ENCODE data around the gene CHSY1. TPM values are rescaled to one million over a fixed set of nuclear protein-coding genes. Genes with fewer than 3 reads are reported as not detected.

Gene CHSY1
- polyA plus RNA-seq, 2 of the 4 experiments (the other 2 are of a cell fraction), result 16.0 to 28.1 TPM

DNA sequence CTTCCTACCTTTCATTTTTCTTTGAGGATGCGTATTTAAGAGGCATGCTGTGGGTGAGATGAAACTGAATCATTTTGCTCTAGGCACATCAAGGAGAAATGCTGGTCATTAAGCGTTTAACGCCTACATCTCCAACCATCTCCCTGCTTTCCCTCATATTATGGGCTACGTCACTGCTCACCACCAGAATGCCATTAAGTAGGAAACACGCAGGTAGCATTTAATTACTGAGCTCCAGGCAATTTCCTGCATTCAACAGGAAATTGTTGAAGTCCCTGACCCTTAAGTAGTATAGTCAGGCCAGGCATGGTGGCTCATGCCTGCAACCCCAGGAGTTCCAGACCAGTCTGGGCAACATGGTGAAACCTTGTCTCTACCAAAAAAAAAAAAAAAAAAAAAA is 66.1 kb downstream of the CHSY1 start:
- 91% methylated on average over 5 of the region's 5 CpGs for WGBS (ENCODE audit: missing lambda C conversion rate)
- Histone ChIP-seq H3K4me3 (no peak overlapping the region), H3K4me2 (no peak overlapping the region), H3K9me3 (no peaks in the 10 kb centered on the region), H3K27ac (no peak overlapping the region), H3K4me1 (peaks cover 7% of the 10 kb centered on the region; the same call in 1 of the 3 replicates)
- FAIRE-seq (no peak), ATAC-seq (no peak), DNase-seq (ENCODE audit: low read depth in 1 of 2, low spot score in 1 of 2) (no peak)
- CTCF ChIA-PET, result interaction anchor here (0.6 to 1.6 kb wide), 3 partner anchors 15 to 96 kb away, joined by 4 to 6 read pairs (median 4); no protein-coding TSS in a partner anchor
- POLR2A ChIA-PET, result interaction anchor here (0.6 kb wide), 1 partner anchor 12 kb away, joined by 3 read pairs; no protein-coding TSS in a partner anchor
- TF ChIP-seq JUNB (IDR thresholded peaks at IDR 0.05) (no peak), HEYL (CRISPR knock-in tag; IDR thresholded peaks at IDR 0.05) (no peak), HOXB5 (CRISPR knock-in tag; IDR thresholded peaks at IDR 0.05) (no peak), NFE2L2 (conservative IDR thresholded peaks at IDR 0.05; ENCODE audit: low read length) (no peak), CBX2 (IDR thresholded peaks at IDR 0.05; ENCODE audit: borderline replicate concordance, low read depth) (no peak), KDM1A (IDR thresholded peaks at IDR 0.05; ENCODE audit: low read depth) (no peak), SMC3 (IDR thresholded peaks at IDR 0.05) (no peak), MYC (IDR thresholded peaks at IDR 0.05; ENCODE audit: borderline replicate concordance, low read length) (no peak), POLR2AphosphoS2 (conservative IDR thresholded peaks at IDR 0.05; ENCODE audit: low read length) (no peak), NPAS2 (CRISPR knock-in tag; IDR thresholded peaks at IDR 0.05; ENCODE audit: borderline replicate concordance) (no peak), ZC3H11A (IDR thresholded peaks at IDR 0.05) (no peak)
- TF ChIP-seq, protein P1, sequence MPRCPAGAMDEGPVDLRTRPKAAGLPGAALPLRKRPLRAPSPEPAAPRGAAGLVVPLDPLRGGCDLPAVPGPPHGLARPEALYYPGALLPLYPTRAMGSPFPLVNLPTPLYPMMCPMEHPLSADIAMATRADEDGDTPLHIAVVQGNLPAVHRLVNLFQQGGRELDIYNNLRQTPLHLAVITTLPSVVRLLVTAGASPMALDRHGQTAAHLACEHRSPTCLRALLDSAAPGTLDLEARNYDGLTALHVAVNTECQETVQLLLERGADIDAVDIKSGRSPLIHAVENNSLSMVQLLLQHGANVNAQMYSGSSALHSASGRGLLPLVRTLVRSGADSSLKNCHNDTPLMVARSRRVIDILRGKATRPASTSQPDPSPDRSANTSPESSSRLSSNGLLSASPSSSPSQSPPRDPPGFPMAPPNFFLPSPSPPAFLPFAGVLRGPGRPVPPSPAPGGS (IDR thresholded peaks at IDR 0.05), result no peak
- TF ChIP-seq, protein P2, sequence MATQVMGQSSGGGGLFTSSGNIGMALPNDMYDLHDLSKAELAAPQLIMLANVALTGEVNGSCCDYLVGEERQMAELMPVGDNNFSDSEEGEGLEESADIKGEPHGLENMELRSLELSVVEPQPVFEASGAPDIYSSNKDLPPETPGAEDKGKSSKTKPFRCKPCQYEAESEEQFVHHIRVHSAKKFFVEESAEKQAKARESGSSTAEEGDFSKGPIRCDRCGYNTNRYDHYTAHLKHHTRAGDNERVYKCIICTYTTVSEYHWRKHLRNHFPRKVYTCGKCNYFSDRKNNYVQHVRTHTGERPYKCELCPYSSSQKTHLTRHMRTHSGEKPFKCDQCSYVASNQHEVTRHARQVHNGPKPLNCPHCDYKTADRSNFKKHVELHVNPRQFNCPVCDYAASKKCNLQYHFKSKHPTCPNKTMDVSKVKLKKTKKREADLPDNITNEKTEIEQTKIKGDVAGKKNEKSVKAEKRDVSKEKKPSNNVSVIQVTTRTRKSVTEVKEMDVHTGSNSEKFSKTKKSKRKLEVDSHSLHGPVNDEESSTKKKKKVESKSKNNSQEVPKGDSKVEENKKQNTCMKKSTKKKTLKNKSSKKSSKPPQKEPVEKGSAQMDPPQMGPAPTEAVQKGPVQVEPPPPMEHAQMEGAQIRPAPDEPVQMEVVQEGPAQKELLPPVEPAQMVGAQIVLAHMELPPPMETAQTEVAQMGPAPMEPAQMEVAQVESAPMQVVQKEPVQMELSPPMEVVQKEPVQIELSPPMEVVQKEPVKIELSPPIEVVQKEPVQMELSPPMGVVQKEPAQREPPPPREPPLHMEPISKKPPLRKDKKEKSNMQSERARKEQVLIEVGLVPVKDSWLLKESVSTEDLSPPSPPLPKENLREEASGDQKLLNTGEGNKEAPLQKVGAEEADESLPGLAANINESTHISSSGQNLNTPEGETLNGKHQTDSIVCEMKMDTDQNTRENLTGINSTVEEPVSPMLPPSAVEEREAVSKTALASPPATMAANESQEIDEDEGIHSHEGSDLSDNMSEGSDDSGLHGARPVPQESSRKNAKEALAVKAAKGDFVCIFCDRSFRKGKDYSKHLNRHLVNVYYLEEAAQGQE (IDR thresholded peaks at IDR 0.05), result no peak
- TF ChIP-seq, protein P3, sequence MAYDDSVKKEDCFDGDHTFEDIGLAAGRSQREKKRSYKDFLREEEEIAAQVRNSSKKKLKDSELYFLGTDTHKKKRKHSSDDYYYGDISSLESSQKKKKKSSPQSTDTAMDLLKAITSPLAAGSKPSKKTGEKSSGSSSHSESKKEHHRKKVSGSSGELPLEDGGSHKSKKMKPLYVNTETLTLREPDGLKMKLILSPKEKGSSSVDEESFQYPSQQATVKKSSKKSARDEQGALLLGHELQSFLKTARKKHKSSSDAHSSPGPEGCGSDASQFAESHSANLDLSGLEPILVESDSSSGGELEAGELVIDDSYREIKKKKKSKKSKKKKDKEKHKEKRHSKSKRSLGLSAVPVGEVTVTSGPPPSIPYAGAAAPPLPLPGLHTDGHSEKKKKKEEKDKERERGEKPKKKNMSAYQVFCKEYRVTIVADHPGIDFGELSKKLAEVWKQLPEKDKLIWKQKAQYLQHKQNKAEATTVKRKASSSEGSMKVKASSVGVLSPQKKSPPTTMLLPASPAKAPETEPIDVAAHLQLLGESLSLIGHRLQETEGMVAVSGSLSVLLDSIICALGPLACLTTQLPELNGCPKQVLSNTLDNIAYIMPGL (CRISPR knock-in tag; IDR thresholded peaks at IDR 0.05; ENCODE audit: borderline replicate concordance), result no peak
- TF ChIP-seq, protein P4, sequence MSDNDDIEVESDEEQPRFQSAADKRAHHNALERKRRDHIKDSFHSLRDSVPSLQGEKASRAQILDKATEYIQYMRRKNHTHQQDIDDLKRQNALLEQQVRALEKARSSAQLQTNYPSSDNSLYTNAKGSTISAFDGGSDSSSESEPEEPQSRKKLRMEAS (IDR thresholded peaks at IDR 0.05), result no peak

DNA sequence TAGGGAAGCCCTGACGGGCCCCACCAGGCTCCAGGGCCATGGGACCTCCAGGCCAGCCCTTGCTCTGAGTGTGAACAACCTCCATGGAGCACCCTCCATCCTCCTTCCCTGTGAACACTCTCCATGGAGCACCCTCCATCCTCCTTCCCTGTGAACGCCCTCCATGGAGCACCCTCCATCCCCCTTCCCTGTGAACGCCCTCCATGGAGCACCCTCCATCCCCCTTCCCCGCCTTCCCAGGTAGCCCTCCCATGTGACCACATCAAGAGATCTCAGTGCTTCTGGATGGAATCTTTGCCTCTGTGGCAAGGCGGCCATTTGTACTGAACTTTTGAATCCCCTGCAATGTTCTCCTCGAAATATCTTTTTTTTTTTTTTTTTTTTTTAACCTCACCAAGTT is 66.5 kb downstream of the CHSY1 start:
- ATAC-seq (no peak; a peak in 1 of 6 replicates), DNase-seq (ENCODE audit: low read depth in 1 of 2, low spot score in 1 of 2) (no peak), FAIRE-seq (no peak)
- Histone ChIP-seq H3K27ac (no peak overlapping the region), H3K4me2 (no peak overlapping the region), H3K4me3 (no peak overlapping the region), H3K9me3 (no peaks in the 10 kb centered on the region), H3K4me1 (peaks cover 7% of the 10 kb centered on the region; the same call in 1 of the 3 replicates)
- TF ChIP-seq ESRRA (IDR thresholded peaks at IDR 0.05; ENCODE audit: borderline replicate concordance, low read length), result no peak
- TF ChIP-seq, protein P2 (IDR thresholded peaks at IDR 0.05), result no peak
- no peak for TF ChIP-seq HOXA7 (CRISPR knock-in tag; IDR thresholded peaks at IDR 0.05)
- TF ChIP-seq TP53 (CRISPR knock-in tag; IDR thresholded peaks at IDR 0.05), result no peak
- no peak for TF ChIP-seq EP300 (IDR thresholded peaks at IDR 0.05)
- TF ChIP-seq, protein P5, sequence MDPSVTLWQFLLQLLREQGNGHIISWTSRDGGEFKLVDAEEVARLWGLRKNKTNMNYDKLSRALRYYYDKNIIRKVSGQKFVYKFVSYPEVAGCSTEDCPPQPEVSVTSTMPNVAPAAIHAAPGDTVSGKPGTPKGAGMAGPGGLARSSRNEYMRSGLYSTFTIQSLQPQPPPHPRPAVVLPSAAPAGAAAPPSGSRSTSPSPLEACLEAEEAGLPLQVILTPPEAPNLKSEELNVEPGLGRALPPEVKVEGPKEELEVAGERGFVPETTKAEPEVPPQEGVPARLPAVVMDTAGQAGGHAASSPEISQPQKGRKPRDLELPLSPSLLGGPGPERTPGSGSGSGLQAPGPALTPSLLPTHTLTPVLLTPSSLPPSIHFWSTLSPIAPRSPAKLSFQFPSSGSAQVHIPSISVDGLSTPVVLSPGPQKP (IDR thresholded peaks at IDR 0.05; ENCODE audit: low read depth, low read length), result no peak
- no peak for TF ChIP-seq POLR2A (IDR thresholded peaks at IDR 0.05; ENCODE audit: low read length)
- TF ChIP-seq GATA3 (IDR thresholded peaks at IDR 0.05; ENCODE audit: borderline replicate concordance), result no peak
- no peak for TF ChIP-seq KDM1A (IDR thresholded peaks at IDR 0.05; ENCODE audit: low read depth)
- 89% methylated on average over 6 of the region's 6 CpGs for WGBS (ENCODE audit: missing lambda C conversion rate)
- CTCF ChIA-PET, result interaction anchor here (1.5 to 1.6 kb wide), 3 partner anchors 10 to 96 kb away, joined by 4 to 7 read pairs (median 6); no protein-coding TSS in a partner anchor
- POLR2A ChIA-PET, result no interaction called here

Measured in A549 (cell line).